Activated CD8-positive, alpha-beta T cell treated with anti-CD3 and anti-CD28 coated beads, Interleukin-2, amount 10 ng/mL, durations not matched to agents 7 days and 5 days (primary cell): Measurements from ENCODE around the gene RALY. TPM values are rescaled to one million over a fixed set of nuclear protein-coding genes. Genes with fewer than 3 reads are reported as not detected.

Source experiments
- ATAC-seq: fragments of 150-1000 bp; cut with Tn5 transposase; one replicate; pipeline ENCODE4 v1.10.0; 2021; ENCODE audit warnings: moderate library complexity
- CTCF ChIA-PET: fragments of 350-600 bp; sonication (Branson Sonifier 250); formaldehyde crosslinking; loops from one replicate; lab custom pipeline; 2021; ENCODE audit warnings: antibody characterized with exemption; lab: Charles Lee
- POLR2A ChIA-PET: fragments of 350-600 bp; sonication (Branson Sonifier 250); formaldehyde crosslinking; loops from one replicate; lab custom pipeline; 2021; ENCODE audit warnings: antibody characterized with exemption; lab: Charles Lee
- DNase-seq: peaks from one replicate; pipeline ENCODE4 v3.0.0-alpha.2; 2020
- H3K27ac Mint-ChIP-seq: one replicate; pipeline ENCODE4 v1.8.0; 2021; ENCODE audit warnings: mild to moderate bottlenecking, mixed read lengths
- H3K27me3 Mint-ChIP-seq: one replicate; pipeline ENCODE4 v1.8.0; 2021; ENCODE audit warnings: low read depth, mixed read lengths
- H3K36me3 Mint-ChIP-seq: one replicate; pipeline ENCODE4 v1.8.0; 2021; ENCODE audit warnings: low read depth, mixed read lengths
- H3K4me1 Mint-ChIP-seq: one replicate; pipeline ENCODE4 v1.8.0; 2021; ENCODE audit warnings: low read depth, mixed read lengths
- H3K4me3 Mint-ChIP-seq: one replicate; pipeline ENCODE4 v1.8.0; 2021; ENCODE audit warnings: mild to moderate bottlenecking, mixed read lengths
- H3K9me3 Mint-ChIP-seq: one replicate; pipeline ENCODE4 v1.8.0; 2022; ENCODE audit warnings: mixed read lengths; ENCODE audit not compliant: insufficient read depth
- total RNA-seq, 2 experiments: library from RNA; stranded (reverse); gene quantifications; one replicate each; pipeline ENCODE4 v1.2.3, GENCODE V29; 2021

The RALY gene
- total RNA-seq, 2 experiments from 2014 or later = 232 to 233 TPM

- CTCF ChIA-PET = interaction anchor here (0.9 to 2.5 kb wide), 12 partner anchors 9 to 445 kb away, joined by 3 to 16 read pairs (median 4); partner anchors contain the start of genes ACTL10 and RALY
- H3K4me3 Mint-ChIP-seq = peak within 1 kb of the TSS; percentile 88
- H3K27me3 Mint-ChIP-seq = peaks cover 5% of the 10 kb centered on the region
- H3K4me1 Mint-ChIP-seq = peaks cover 40% of the 10 kb centered on the region
- POLR2A ChIA-PET = interaction anchor here (0.6 to 2.6 kb wide), 41 partner anchors 8 to 731 kb away, joined by 3 to 33 read pairs (median 4); partner anchors contain the start of genes CDK5RAP1, CHMP4B, DYNLRB1 and ITCH
- no peaks in the 10 kb centered on the region for H3K9me3 Mint-ChIP-seq
- peak within 1 kb of the TSS; percentile 99 for H3K27ac Mint-ChIP-seq
- ATAC-seq (peak; percentile 89), DNase-seq (peak; percentile 97)
- H3K36me3 Mint-ChIP-seq = peaks cover 42% of the 10 kb centered on the region
Measured at GRCh38 chr20:34111702-34112599, 118.2 kb downstream of the RALY start, which contains the start of gene EIF2S2. Gene EIF2S2, minus strand, starts transcription at chr20:34112243. Its CDS starts 133 bp downstream, at chr20:34112110.

GRCh38 chr20:34112600-34113101 is 118.9 kb downstream of the RALY start:
- Mint-ChIP-seq H3K27ac (peak overlapping the region; percentile 99), H3K27me3 (peaks cover 9% of the 10 kb centered on the region), H3K4me3 (peak overlapping the region; percentile 88), H3K4me1 (peaks cover 33% of the 10 kb centered on the region), H3K36me3 (peaks cover 36% of the 10 kb centered on the region), H3K9me3 (no peaks in the 10 kb centered on the region)
- CTCF ChIA-PET = interaction anchor here (0.9 to 2.5 kb wide), 12 partner anchors 10 to 446 kb away, joined by 3 to 16 read pairs (median 4); partner anchors contain the start of genes ACTL10 and RALY
- POLR2A ChIA-PET = interaction anchor here (0.6 to 2.6 kb wide), 39 partner anchors 8 to 731 kb away, joined by 3 to 33 read pairs (median 4); partner anchors contain the start of genes CDK5RAP1, CHMP4B, DYNLRB1 and ITCH
- peak; percentile 6 for ATAC-seq
- DNase-seq = peak; percentile 48

GRCh38 chr20:34114809-34115208 is 121.1 kb downstream of the RALY start:
- CTCF ChIA-PET = interaction anchor here (1.4 kb wide), 2 partner anchors 15 to 46 kb away, joined by 3 to 5 read pairs; no protein-coding TSS in a partner anchor
- POLR2A ChIA-PET = interaction anchor here (0.8 kb wide), 1 partner anchor 391 kb away, joined by 3 read pairs; no protein-coding TSS in a partner anchor
- no peak overlapping the region for H3K27ac Mint-ChIP-seq
- no peaks in the 10 kb centered on the region for H3K9me3 Mint-ChIP-seq
- ATAC-seq (no peak), DNase-seq (no peak)
- peaks cover 16% of the 10 kb centered on the region for H3K36me3 Mint-ChIP-seq
- no peak overlapping the region for H3K4me3 Mint-ChIP-seq
- peaks cover 12% of the 10 kb centered on the region for H3K4me1 Mint-ChIP-seq
- H3K27me3 Mint-ChIP-seq = peaks cover 17% of the 10 kb centered on the region

GRCh38 chr20:34115232-34115631 is 121.5 kb downstream of the RALY start:
- ATAC-seq (no peak), DNase-seq (no peak)
- no peaks in the 10 kb centered on the region for H3K9me3 Mint-ChIP-seq
- H3K4me3 Mint-ChIP-seq = no peak overlapping the region
- H3K36me3 Mint-ChIP-seq = peaks cover 13% of the 10 kb centered on the region
- peaks cover 9% of the 10 kb centered on the region for H3K4me1 Mint-ChIP-seq
- no peak overlapping the region for H3K27ac Mint-ChIP-seq
- H3K27me3 Mint-ChIP-seq = peaks cover 17% of the 10 kb centered on the region
- POLR2A ChIA-PET = interaction anchor here (0.6 to 0.8 kb wide), 2 partner anchors 10 to 391 kb away, joined by 3 read pairs; no protein-coding TSS in a partner anchor
- CTCF ChIA-PET = interaction anchor here (1.4 kb wide), 2 partner anchors 15 to 46 kb away, joined by 3 to 5 read pairs; no protein-coding TSS in a partner anchor

GRCh38 chr20:34120213-34120612 is 126.5 kb downstream of the RALY start:
- CTCF ChIA-PET = interaction anchor here (3.0 kb wide), 1 partner anchor 50 kb away, joined by 8 read pairs; no protein-coding TSS in a partner anchor
- POLR2A ChIA-PET = no interaction called here

GRCh38 chr20:34122274-34122980 is 128.7 kb downstream of the RALY start:
- Mint-ChIP-seq H3K27me3 (peaks cover 19% of the 10 kb centered on the region), H3K4me3 (no peak overlapping the region), H3K9me3 (no peaks in the 10 kb centered on the region), H3K27ac (no peak overlapping the region), H3K4me1 (peaks cover 11% of the 10 kb centered on the region), H3K36me3 (no peaks in the 10 kb centered on the region)
- CTCF ChIA-PET = interaction anchor here (1.0 to 1.2 kb wide), 2 partner anchors 10 to 268 kb away, joined by 3 read pairs; no protein-coding TSS in a partner anchor
- no peak for ATAC-seq
- no peak for DNase-seq
- POLR2A ChIA-PET = no interaction called here

More at GRCh38 chr20:34120213-34120612, 126.5 kb downstream of the RALY start:
- ATAC-seq = no peak
- Mint-ChIP-seq H3K36me3 (no peaks in the 10 kb centered on the region), H3K27ac (no peak overlapping the region), H3K4me3 (no peak overlapping the region), H3K27me3 (peaks cover 20% of the 10 kb centered on the region), H3K4me1 (peaks cover 11% of the 10 kb centered on the region), H3K9me3 (no peaks in the 10 kb centered on the region)
- no peak for DNase-seq

- Mint-ChIP-seq H3K9me3 (no peaks in the 10 kb centered on the region), H3K36me3 (no peaks in the 10 kb centered on the region), H3K27me3 (peaks cover 22% of the 10 kb centered on the region), H3K4me1 (peaks cover 11% of the 10 kb centered on the region), H3K4me3 (no peak overlapping the region), H3K27ac (no peak overlapping the region)
- ChIA-PET POLR2A (no interaction called here), CTCF (no interaction called here)
- DNase-seq (no peak), ATAC-seq (no peak)
Measured at GRCh38 chr20:34123309-34123708, 129.6 kb downstream of the RALY start.

- ATAC-seq (peak; percentile 63), DNase-seq (no peak)
- Mint-ChIP-seq H3K27me3 (peaks cover 17% of the 10 kb centered on the region), H3K27ac (no peak overlapping the region), H3K4me3 (no peak overlapping the region), H3K4me1 (peaks cover 14% of the 10 kb centered on the region), H3K36me3 (no peaks in the 10 kb centered on the region), H3K9me3 (no peaks in the 10 kb centered on the region)
- ChIA-PET POLR2A (interaction anchor here (1.1 kb wide), 1 partner anchor 12 kb away, joined by 8 read pairs; the partner anchor contains the start of gene EIF2S2), CTCF (no interaction called here)
Measured at GRCh38 chr20:34124469-34125249, 130.9 kb downstream of the RALY start.

GRCh38 chr20:34127792-34128191 is 134.1 kb downstream of the RALY start:
- H3K4me3 Mint-ChIP-seq = no peak overlapping the region
- ChIA-PET POLR2A (no interaction called here), CTCF (interaction anchor here (3.6 kb wide), 1 partner anchor 15 kb away, joined by 16 read pairs; the partner anchor contains the start of gene EIF2S2)
- H3K4me1 Mint-ChIP-seq = peaks cover 14% of the 10 kb centered on the region
- H3K9me3 Mint-ChIP-seq = no peaks in the 10 kb centered on the region
- H3K27me3 Mint-ChIP-seq = peaks cover 17% of the 10 kb centered on the region
- ATAC-seq = no peak
- H3K27ac Mint-ChIP-seq = no peak overlapping the region
- no peak for DNase-seq
- H3K36me3 Mint-ChIP-seq = no peaks in the 10 kb centered on the region

GRCh38 chr20:34129518-34130162 is 135.9 kb downstream of the RALY start:
- Mint-ChIP-seq H3K4me1 (peaks cover 8% of the 10 kb centered on the region), H3K4me3 (peak overlapping the region; percentile 8), H3K36me3 (no peaks in the 10 kb centered on the region), H3K27ac (no peak overlapping the region), H3K9me3 (no peaks in the 10 kb centered on the region), H3K27me3 (peaks cover 17% of the 10 kb centered on the region)
- DNase-seq = peak; percentile 75
- ChIA-PET POLR2A (interaction anchor here (1.7 kb wide), 1 partner anchor 17 kb away, joined by 10 read pairs; the partner anchor contains the start of gene EIF2S2), CTCF (interaction anchor here (0.7 to 3.6 kb wide), 11 partner anchors 11 to 338 kb away, joined by 3 to 19 read pairs (median 3); partner anchors contain the start of gene EIF2S2)
- ATAC-seq = peak; percentile 90
